A673 (cell line): Measurements from ENCODE around the gene TRIM60. TPM values are rescaled to one million over a fixed set of nuclear protein-coding genes. Genes with fewer than 3 reads are reported as not detected.

Source experiments
- BruUV-seq: library from RNA; stranded (reverse); fragments of 400-500 nt; replicated peaks from 2 replicates; lab custom pipeline; 2021; lab: Mats Ljungman, UMichigan
- CTCF ChIA-PET: fragments of 300-600 bp; sonication (Branson Sonifier 250); formaldehyde crosslinking; loops from one replicate; lab custom pipeline; 2022; ENCODE audit warnings: antibody characterized with exemption; lab: Charles Lee
- POLR2A ChIA-PET: fragments of 300-600 bp; sonication (Branson Sonifier 250); formaldehyde crosslinking; loops from one replicate; lab custom pipeline; 2022; ENCODE audit warnings: antibody characterized with exemption; ENCODE audit not compliant: low non-redundant PET; lab: Charles Lee
- DNase-seq: peaks from one replicate; pipeline ENCODE4 v3.0.0-alpha.2; 2015; ENCODE audit warnings: low spot score
- H3K27ac ChIP-seq: fragments of 200-600 bp; sonication (generic); 2 replicates; pipeline ENCODE4 v1.5.1; 2016; ENCODE audit warnings: mixed run types, low read depth, mild to moderate bottlenecking, mixed read lengths, antibody characterized with exemption, low read length; ENCODE audit not compliant: poor library complexity, severe bottlenecking
- H3K27me3 ChIP-seq: fragments of 200-600 bp; sonication (generic); replicated peaks from 2 replicates; pipeline ENCODE4 v1.6.1; 2017; ENCODE audit warnings: mixed run types, low read depth, mild to moderate bottlenecking, mixed read lengths, antibody characterized with exemption, low read length; ENCODE audit not compliant: insufficient read depth, poor library complexity
- H3K36me3 ChIP-seq: fragments of 200-600 bp; sonication (generic); 2 replicates; pipeline ENCODE4 v1.6.1; 2016; ENCODE audit warnings: mixed run types, mild to moderate bottlenecking, mixed read lengths, antibody characterized with exemption, low read length; ENCODE audit not compliant: insufficient read depth, poor library complexity, severe bottlenecking
- H3K4me1 ChIP-seq: fragments of 200-600 bp; sonication (generic); 2 replicates; pipeline ENCODE4 v1.6.1; 2017; ENCODE audit warnings: mixed run types, mild to moderate bottlenecking, mixed read lengths, antibody characterized with exemption, low read length; ENCODE audit not compliant: insufficient read depth, poor library complexity, severe bottlenecking
- H3K4me3 ChIP-seq: fragments of 200-600 bp; sonication (generic); 2 replicates; pipeline ENCODE4 v1.5.1; 2016; ENCODE audit warnings: low read depth, mixed run types, mild to moderate bottlenecking, mixed read lengths, low read length; ENCODE audit not compliant: poor library complexity, severe bottlenecking
- H3K9me3 ChIP-seq: fragments of 200-600 bp; sonication (generic); 2 replicates; pipeline ENCODE4 v1.6.1; 2016; ENCODE audit warnings: mixed run types, low read depth, mild to moderate bottlenecking, mixed read lengths, antibody characterized with exemption, low read length; ENCODE audit not compliant: poor library complexity, severe bottlenecking
- CTCF ChIP-seq: fragments of 300-800, 200-600 bp; sonication (generic); conservative IDR thresholded peaks from 2 replicates; pipeline ENCODE4 v1.5.1; 2017; ENCODE audit warnings: low read depth, mild to moderate bottlenecking, antibody characterized with exemption, low read length, moderate library complexity, mixed read lengths
- EZH2 ChIP-seq: fragments of 200-600 bp; sonication (generic); IDR thresholded peaks from 2 replicates; pipeline ENCODE4 v1.6.1; 2017; ENCODE audit warnings: borderline replicate concordance, low read depth, mild to moderate bottlenecking, mixed read lengths, antibody characterized with exemption, low read length; ENCODE audit not compliant: poor library complexity, severe bottlenecking
- intact Hi-C: fragments of 100-400 bp; cut with micrococcal nuclease; formaldehyde crosslinking; loops from one replicate; pipeline ENCODE4 v1.10.0; 2022; ENCODE audit not compliant: unreplicated experiment
- total RNA-seq: library from RNA; stranded (reverse); gene quantifications from 2 replicates; pipeline ENCODE4 v1.2.3, GENCODE V29; 2021

TRIM60 gene
- total RNA-seq, 1 experiment from 2014 or later, result not detected

- CTCF ChIA-PET, result no interaction called here
- Histone ChIP-seq H3K4me1 (no peaks in the 10 kb centered on the region), H3K4me3 (no peak overlapping the region), H3K27me3 (no peaks in the 10 kb centered on the region), H3K36me3 (no peaks in the 10 kb centered on the region), H3K27ac (no peak overlapping the region), H3K9me3 (no peaks in the 10 kb centered on the region)
- POLR2A ChIA-PET, result no interaction called here
- intact Hi-C loops, result no loop called here
- TF ChIP-seq CTCF, result no peak
- no peak for TF ChIP-seq EZH2
- BruUV-seq, result no TSS peak
- DNase-seq, result no peak
Measured at GRCh38 chr4:165009493-165010227, 22.1 kb upstream of the TRIM60 start.

- no peak overlapping the region for H3K27ac ChIP-seq
- H3K9me3 ChIP-seq, result no peaks in the 10 kb centered on the region
- BruUV-seq, result no TSS peak
- ChIA-PET POLR2A (no interaction called here), CTCF (no interaction called here)
- no peaks in the 10 kb centered on the region for H3K36me3 ChIP-seq
- TF ChIP-seq CTCF, result no peak
- H3K4me3 ChIP-seq, result no peak overlapping the region
- no peaks in the 10 kb centered on the region for H3K4me1 ChIP-seq
- no peak for DNase-seq
- intact Hi-C loops, result no loop called here
- no peaks in the 10 kb centered on the region for H3K27me3 ChIP-seq
Measured at GRCh38 chr4:165010487-165010886, 21.3 kb upstream of the TRIM60 start.

- intact Hi-C loops, result no loop called here
- no peaks in the 10 kb centered on the region for H3K9me3 ChIP-seq
- no peak overlapping the region for H3K4me3 ChIP-seq
- ChIA-PET CTCF (no interaction called here), POLR2A (no interaction called here)
- no peaks in the 10 kb centered on the region for H3K4me1 ChIP-seq
- no peak for DNase-seq
- H3K27me3 ChIP-seq, result no peaks in the 10 kb centered on the region
- H3K27ac ChIP-seq, result no peak overlapping the region
- no peak for TF ChIP-seq EZH2
- no peak for TF ChIP-seq CTCF
- no peaks in the 10 kb centered on the region for H3K36me3 ChIP-seq
- no TSS peak for BruUV-seq
Measured at GRCh38 chr4:165010991-165011390, 20.8 kb upstream of the TRIM60 start.
